RWPE1 (cell line): Measurements from ENCODE around the gene SIGLEC7.

ENCODE experiments used
- CTCF ChIA-PET: fragments of 350-600 bp; sonication (Branson Sonifier 250); formaldehyde crosslinking; extraction: SDS; loops from one replicate; lab custom pipeline; 2021; lab: Yijun Ruan, JAX
- POLR2A ChIA-PET: fragments of 400-600 bp; formaldehyde crosslinking; extraction: SDS; loops from one replicate; lab custom pipeline; 2020; ENCODE audit warnings: antibody characterized with exemption; ENCODE audit not compliant: low non-redundant PET; lab: Yijun Ruan, JAX
- DNase-seq: peaks from one replicate; pipeline ENCODE4 v3.0.0; 2012; ENCODE audit warnings: low spot score
- H3K27ac ChIP-seq: fragments of 450-650 bp; 2 replicates; pipeline ENCODE4 v1.5.1; 2017
- CTCF ChIP-seq: fragments of 450-650 bp; conservative IDR thresholded peaks from 2 replicates; pipeline ENCODE4 v1.5.1; 2017; ENCODE audit warnings: low read depth, mild to moderate bottlenecking

SIGLEC7 gene

GRCh38 chr19:51121257-51121656, 20.8 kb upstream of the SIGLEC7 start:
- TF ChIP-seq CTCF, result no peak
- H3K27ac ChIP-seq, result no peak overlapping the region
- CTCF ChIA-PET, result interaction anchor here (0.7 kb wide), 1 partner anchor 36 kb away, joined by 3 read pairs; no protein-coding TSS in a partner anchor
- POLR2A ChIA-PET, result no interaction called here
- no peak for DNase-seq

- no peak for TF ChIP-seq CTCF
- POLR2A ChIA-PET, result no interaction called here
- DNase-seq, result no peak
- no peak overlapping the region for H3K27ac ChIP-seq
- CTCF ChIA-PET, result no interaction called here
Measured at GRCh38 chr19:51122112-51122981, 19.8 kb upstream of the SIGLEC7 start.

- no peak overlapping the region for H3K27ac ChIP-seq
- no peak for TF ChIP-seq CTCF
- ChIA-PET POLR2A (no interaction called here), CTCF (no interaction called here)
- DNase-seq, result no peak
Measured at GRCh38 chr19:51123381-51123800, 18.7 kb upstream of the SIGLEC7 start.

GRCh38 chr19:51123802-51124201, 18.3 kb upstream of the SIGLEC7 start:
- ChIA-PET CTCF (no interaction called here), POLR2A (no interaction called here)
- no peak overlapping the region for H3K27ac ChIP-seq
- TF ChIP-seq CTCF, result no peak
- no peak for DNase-seq

GRCh38 chr19:51124216-51124615, 17.9 kb upstream of the SIGLEC7 start:
- no peak overlapping the region for H3K27ac ChIP-seq
- TF ChIP-seq CTCF, result no peak
- DNase-seq, result no peak
- ChIA-PET POLR2A (no interaction called here), CTCF (no interaction called here)

GRCh38 chr19:51124729-51125128, 17.4 kb upstream of the SIGLEC7 start, which contains the start of gene SIGLEC9:
Gene SIGLEC9, plus strand, starts transcription at chr19:51124906. Its CDS starts 69 bp downstream, at chr19:51124975.
- no peak for TF ChIP-seq CTCF
- POLR2A ChIA-PET, result no interaction called here
- DNase-seq, result no peak

More at GRCh38 chr19:51124729-51125128, 17.4 kb upstream of the SIGLEC7 start, which contains the start of gene SIGLEC9:
- no peak within 1 kb of the TSS for H3K27ac ChIP-seq
- CTCF ChIA-PET, result no interaction called here
